ENCODE data around the gene ZNF778.
A peak's percentile ranks its signal among the peaks of the same experiment; 100 is the strongest.
"Not testable (repeated sequence)": the region's sequence is repeated elsewhere in the genome, so short reads cannot be mapped to it uniquely, and the experiment has no call there.

Gene ZNF778

GRCh38 chr16:89183463-89183862, 34.0 kb upstream of the ZNF778 start:
- no peak for DNase-seq (ENCODE audit: low read depth)

- DNase-seq (ENCODE audit: low read depth) = no peak
Measured at GRCh38 chr16:89183975-89184676, 33.4 kb upstream of the ZNF778 start.

- no peak for DNase-seq (ENCODE audit: low read depth)
Measured at GRCh38 chr16:89184677-89184932, 32.9 kb upstream of the ZNF778 start.

- no peak for DNase-seq (ENCODE audit: low read depth)
Measured at GRCh38 chr16:89184933-89185794, 32.3 kb upstream of the ZNF778 start.

GRCh38 chr16:89185887-89186592, 31.5 kb upstream of the ZNF778 start:
- not testable (repeated sequence) for DNase-seq (ENCODE audit: low read depth)

GRCh38 chr16:89186593-89187031, 30.9 kb upstream of the ZNF778 start:
- not testable (repeated sequence) for DNase-seq (ENCODE audit: low read depth)

GRCh38 chr16:89187032-89187769, 30.3 kb upstream of the ZNF778 start:
- DNase-seq (ENCODE audit: low read depth) = no peak

- no peak for DNase-seq (ENCODE audit: low read depth)
Measured at GRCh38 chr16:89187770-89188392, 29.6 kb upstream of the ZNF778 start.

GRCh38 chr16:89188471-89189357, 28.8 kb upstream of the ZNF778 start:
- DNase-seq (ENCODE audit: low read depth) = not testable (repeated sequence)

- no peak for DNase-seq (ENCODE audit: low read depth)
Measured at GRCh38 chr16:89189358-89190025, 28.0 kb upstream of the ZNF778 start.

GRCh38 chr16:89190150-89190958, 27.1 kb upstream of the ZNF778 start:
- no peak for DNase-seq (ENCODE audit: low read depth)

- no peak for DNase-seq (ENCODE audit: low read depth)
Measured at GRCh38 chr16:89191033-89191900, 26.2 kb upstream of the ZNF778 start.

GRCh38 chr16:89191901-89192185, 25.7 kb upstream of the ZNF778 start:
- no peak for DNase-seq (ENCODE audit: low read depth)

GRCh38 chr16:89192186-89192955, 25.1 kb upstream of the ZNF778 start:
- peak; percentile 90 for DNase-seq (ENCODE audit: low read depth)

- peak; percentile 94 for DNase-seq (ENCODE audit: low read depth)
Measured at GRCh38 chr16:89192956-89193575, 24.4 kb upstream of the ZNF778 start.

- no peak for DNase-seq (ENCODE audit: low read depth)
Measured at GRCh38 chr16:89193576-89194293, 23.8 kb upstream of the ZNF778 start.
